Measurements from ENCODE around the gene HEY2.

DNA sequence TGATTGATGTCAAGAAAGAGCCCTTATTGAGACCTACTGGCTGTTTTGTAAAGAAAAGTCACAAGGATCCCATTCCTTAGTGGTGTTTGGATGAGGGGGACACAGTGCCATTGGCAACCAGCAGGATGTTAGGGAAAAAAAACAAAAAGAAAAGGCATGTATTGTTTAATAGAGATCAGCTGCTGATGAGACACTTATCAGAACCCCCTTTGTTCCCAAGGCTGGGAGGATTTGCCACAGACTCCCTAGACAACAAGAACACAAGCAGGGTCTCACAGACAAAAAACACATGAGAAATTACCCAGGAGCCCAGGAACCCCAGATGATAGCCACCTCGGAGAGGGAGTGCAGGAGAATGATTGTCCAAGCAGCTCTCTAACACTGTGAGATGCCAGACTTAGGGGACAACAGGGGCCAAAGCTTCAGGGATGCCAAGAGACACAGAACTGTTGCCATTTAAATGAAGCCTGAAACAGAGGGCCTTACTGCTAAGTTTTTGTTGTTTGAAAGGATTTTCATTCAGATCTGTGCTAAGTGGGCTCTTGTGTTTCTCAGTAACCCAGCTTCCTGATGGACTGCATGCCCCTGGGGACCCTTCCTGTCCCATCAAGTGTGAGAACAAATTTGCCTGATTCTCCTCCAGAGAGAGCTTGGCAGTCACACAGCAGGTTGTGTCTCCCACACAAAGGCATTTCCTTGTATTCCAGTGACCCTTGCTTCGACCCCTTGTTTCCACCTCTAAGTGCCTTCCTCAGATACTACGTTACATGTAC is 48.7 kb upstream of the HEY2 start:
- TF ChIP-seq, protein P1, sequence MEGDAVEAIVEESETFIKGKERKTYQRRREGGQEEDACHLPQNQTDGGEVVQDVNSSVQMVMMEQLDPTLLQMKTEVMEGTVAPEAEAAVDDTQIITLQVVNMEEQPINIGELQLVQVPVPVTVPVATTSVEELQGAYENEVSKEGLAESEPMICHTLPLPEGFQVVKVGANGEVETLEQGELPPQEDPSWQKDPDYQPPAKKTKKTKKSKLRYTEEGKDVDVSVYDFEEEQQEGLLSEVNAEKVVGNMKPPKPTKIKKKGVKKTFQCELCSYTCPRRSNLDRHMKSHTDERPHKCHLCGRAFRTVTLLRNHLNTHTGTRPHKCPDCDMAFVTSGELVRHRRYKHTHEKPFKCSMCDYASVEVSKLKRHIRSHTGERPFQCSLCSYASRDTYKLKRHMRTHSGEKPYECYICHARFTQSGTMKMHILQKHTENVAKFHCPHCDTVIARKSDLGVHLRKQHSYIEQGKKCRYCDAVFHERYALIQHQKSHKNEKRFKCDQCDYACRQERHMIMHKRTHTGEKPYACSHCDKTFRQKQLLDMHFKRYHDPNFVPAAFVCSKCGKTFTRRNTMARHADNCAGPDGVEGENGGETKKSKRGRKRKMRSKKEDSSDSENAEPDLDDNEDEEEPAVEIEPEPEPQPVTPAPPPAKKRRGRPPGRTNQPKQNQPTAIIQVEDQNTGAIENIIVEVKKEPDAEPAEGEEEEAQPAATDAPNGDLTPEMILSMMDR (conservative IDR thresholded peaks at IDR 0.05), result no peak
- no peak for TF ChIP-seq ZFX (IDR thresholded peaks at IDR 0.05)

Data from C4-2B (cell line).